HG03139 (cell line): Measurements from ENCODE around the gene SYT1.
A peak's percentile ranks its signal among the peaks of the same experiment; 100 is the strongest.
"Not testable (repeated sequence)": the region's sequence is repeated elsewhere in the genome, so short reads cannot be mapped to it uniquely, and the experiment has no call there.

Experiments
- ATAC-seq: cut with Tn5 transposase; IDR thresholded peaks from one replicate; pipeline ENCODE4 v1.9.1; 2021; ENCODE audit not compliant: unreplicated experiment

Gene SYT1

GRCh38 chr12:79199166-79199565, 334.6 kb downstream of the SYT1 start:
- no peak for ATAC-seq

- ATAC-seq: no peak
Observed at GRCh38 chr12:79200176-79200575, 335.6 kb downstream of the SYT1 start.

GRCh38 chr12:79203058-79203647, 338.6 kb downstream of the SYT1 start:
- no peak for ATAC-seq

- ATAC-seq: no peak
Observed at GRCh38 chr12:79206871-79207270, 342.3 kb downstream of the SYT1 start.

- not testable (repeated sequence) for ATAC-seq
Observed at GRCh38 chr12:79210403-79210802, 345.8 kb downstream of the SYT1 start.

- no peak for ATAC-seq
Observed at GRCh38 chr12:79217306-79217705, 352.7 kb downstream of the SYT1 start.

- ATAC-seq: no peak
Observed at GRCh38 chr12:79223210-79223609, 358.6 kb downstream of the SYT1 start.

GRCh38 chr12:79223761-79224160, 359.2 kb downstream of the SYT1 start:
- ATAC-seq: no peak

GRCh38 chr12:79227091-79227490, 362.5 kb downstream of the SYT1 start:
- ATAC-seq: no peak

GRCh38 chr12:79227646-79228045, 363.1 kb downstream of the SYT1 start:
- no peak for ATAC-seq

GRCh38 chr12:79233341-79233781, 368.8 kb downstream of the SYT1 start:
- ATAC-seq: peak; percentile 69

GRCh38 chr12:79236920-79237319, 372.3 kb downstream of the SYT1 start:
- ATAC-seq: no peak

GRCh38 chr12:79238246-79238645, 373.7 kb downstream of the SYT1 start:
- ATAC-seq: no peak

- ATAC-seq: no peak
Observed at GRCh38 chr12:79247494-79247893, 382.9 kb downstream of the SYT1 start.

GRCh38 chr12:79250186-79250585, 385.6 kb downstream of the SYT1 start:
- ATAC-seq: no peak

- ATAC-seq: no peak
Observed at GRCh38 chr12:79250960-79251755, 386.6 kb downstream of the SYT1 start.

- no peak for ATAC-seq
Observed at GRCh38 chr12:79252358-79253075, 387.9 kb downstream of the SYT1 start.

- no peak for ATAC-seq
Observed at GRCh38 chr12:79255288-79255687, 390.7 kb downstream of the SYT1 start.

GRCh38 chr12:79260923-79261322, 396.3 kb downstream of the SYT1 start:
- no peak for ATAC-seq

- ATAC-seq: no peak
Observed at GRCh38 chr12:79262938-79263337, 398.4 kb downstream of the SYT1 start.

GRCh38 chr12:79266343-79267144, 402.0 kb downstream of the SYT1 start:
- no peak for ATAC-seq
